HG03469 (cell line): ENCODE results near the gene RPLP2.
A peak's percentile ranks its signal among the peaks of the same experiment; 100 is the strongest.

Experiments
- ATAC-seq: cut with Tn5 transposase; IDR thresholded peaks from one replicate; pipeline ENCODE4 v1.9.1; 2021; ENCODE audit warnings: mild to moderate bottlenecking, moderate library complexity, moderate number of reproducible peaks; ENCODE audit not compliant: unreplicated experiment

RPLP2 gene

DNA sequence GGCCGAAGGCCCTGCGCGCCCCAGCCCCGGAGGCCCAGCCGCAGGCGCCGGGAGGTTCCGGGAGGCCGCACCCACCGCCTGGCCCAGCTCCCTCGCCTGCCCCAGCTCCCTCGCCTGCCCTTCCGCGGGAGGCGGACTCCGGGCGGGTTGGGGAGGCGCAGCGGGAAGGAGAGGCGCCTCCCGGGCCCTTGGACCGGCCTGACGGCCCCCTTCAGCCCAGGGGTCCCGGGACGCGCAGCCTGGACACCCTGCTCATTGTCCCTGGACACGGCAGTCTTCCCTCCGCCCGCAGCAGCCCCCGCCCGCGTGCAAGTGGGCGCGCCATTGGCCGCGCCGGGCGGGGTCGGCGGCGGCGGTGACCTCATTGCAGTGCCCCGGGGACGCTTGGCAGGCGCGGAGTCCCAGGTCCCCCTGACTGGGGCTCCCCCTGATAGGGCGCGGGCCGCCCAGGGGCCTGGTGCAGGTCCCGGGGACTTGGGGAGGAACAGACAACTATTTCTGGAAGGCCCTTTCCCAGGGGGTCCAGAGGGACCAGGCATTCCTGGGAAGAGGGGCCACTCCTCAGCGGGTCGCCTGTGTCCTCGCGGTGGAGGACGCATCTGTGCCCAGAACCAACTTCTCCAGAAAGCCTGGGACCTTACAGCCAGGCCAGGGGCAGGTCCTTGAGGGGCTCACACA lies 23.5 kb downstream of the RPLP2 start:
- ATAC-seq: no peak

- ATAC-seq: no peak
Measured at GRCh38 chr11:833849-834311, 24.1 kb downstream of the RPLP2 start.

DNA sequence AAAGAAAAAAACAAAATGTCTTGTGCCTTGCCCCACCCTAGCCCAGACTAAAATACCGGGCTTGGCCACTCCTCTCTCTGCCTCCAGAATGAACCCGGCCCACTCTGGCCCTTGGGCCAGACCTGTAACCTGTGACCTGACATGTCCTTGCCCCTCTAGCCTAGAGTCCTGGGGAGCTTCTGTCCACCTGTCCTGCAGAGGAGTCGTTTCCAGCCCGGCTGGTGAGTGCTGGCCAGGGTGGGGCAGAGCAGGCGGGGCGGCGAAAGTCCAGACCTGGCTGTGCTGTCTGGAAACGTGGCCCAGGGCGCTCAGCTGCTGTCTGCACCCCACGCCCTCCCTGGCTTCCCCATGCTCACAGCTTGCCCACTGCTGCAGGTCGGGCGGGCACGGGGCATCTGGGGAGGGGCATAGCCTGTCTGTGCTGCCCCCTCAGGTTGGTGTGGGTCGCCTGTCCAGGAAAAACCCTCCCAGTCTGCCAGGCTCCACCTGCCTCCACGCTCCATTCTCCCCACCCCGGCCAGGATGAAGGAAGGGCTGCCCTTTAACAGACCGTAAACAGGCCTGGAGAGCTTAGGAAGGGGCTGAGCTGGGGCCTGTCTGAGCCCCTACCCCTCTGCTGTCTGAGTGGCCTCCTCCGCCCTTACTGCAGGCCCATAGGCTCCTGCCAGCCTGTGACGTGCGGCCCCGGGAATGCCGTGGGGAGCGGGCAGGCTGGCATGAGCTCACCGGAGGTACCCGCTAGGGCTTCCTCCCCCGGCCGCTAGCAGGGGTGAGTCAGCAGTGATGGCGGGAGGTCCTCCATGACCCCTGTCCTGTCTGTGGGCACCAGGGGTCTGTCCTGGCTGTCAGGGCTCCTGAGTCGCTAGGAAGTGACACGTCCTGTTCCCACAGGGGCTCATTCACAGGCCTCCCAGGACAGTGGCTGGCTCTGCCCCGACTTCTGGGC lies 24.9 kb downstream of the RPLP2 start:
- no peak for ATAC-seq

GRCh38 chr11:836274-836673 lies 26.5 kb downstream of the RPLP2 start:
- ATAC-seq: no peak

DNA sequence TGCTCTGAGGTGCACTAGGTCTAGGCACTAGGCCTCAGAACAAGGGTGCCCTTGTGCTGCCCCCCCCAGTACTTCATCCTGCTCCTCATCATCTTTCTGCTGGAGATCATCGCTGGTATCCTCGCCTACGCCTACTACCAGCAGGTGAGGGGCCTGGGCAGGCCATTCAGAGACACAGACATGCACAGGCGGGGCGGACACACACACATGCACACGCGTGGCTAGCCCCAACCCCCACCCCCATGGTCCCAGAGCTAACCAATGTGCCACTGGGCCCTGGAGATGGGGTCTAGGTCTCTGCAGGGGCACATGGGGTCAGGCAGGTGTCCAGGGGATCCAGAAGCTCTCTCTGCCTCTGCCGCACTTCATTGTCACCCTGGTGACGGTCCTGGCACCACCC lies 26.9 kb downstream of the RPLP2 start:
- no peak for ATAC-seq

DNA sequence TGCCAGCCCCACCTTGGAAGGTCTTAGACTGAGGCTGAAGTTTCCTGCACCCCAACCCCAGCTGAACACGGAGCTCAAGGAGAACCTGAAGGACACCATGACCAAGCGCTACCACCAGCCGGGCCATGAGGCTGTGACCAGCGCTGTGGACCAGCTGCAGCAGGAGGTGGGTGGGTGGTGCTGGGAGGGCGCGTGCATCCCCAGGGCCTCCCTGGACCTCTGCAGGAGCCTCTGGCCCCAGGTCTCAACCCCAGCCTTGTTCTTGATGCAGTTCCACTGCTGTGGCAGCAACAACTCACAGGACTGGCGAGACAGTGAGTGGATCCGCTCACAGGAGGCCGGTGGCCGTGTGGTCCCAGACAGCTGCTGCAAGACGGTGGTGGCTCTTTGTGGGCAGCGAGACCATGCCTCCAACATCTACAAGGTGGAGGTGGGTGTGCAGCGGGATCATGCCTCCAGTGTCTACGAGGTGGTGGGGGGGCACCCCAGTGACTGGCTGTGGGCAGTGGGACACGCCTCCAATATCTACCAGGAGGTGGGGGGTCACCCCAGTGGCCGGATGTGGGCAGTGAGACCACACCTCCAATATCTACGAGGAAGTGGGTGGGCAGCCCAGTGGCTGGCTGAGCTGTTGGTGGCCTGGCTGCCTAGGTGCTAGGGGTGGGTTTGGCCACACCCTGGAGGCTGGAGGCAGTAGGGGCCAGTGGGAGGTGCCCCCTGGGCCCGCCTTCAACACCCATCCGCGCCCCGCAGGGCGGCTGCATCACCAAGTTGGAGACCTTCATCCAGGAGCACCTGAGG lies 27.6 kb downstream of the RPLP2 start:
- ATAC-seq: no peak

DNA sequence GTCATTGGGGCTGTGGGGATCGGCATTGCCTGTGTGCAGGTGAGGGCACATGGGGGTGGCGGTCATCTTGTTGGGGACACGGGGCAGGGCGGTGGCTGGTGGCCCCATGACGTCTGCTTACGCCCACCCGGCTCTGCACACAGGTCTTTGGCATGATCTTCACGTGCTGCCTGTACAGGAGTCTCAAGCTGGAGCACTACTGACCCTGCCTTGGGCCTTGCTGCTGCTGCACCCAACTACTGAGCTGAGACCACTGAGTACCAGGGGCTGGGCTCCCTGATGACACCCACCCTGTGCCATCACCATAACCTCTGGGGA lies 28.2 kb downstream of the RPLP2 start:
- ATAC-seq: no peak

DNA sequence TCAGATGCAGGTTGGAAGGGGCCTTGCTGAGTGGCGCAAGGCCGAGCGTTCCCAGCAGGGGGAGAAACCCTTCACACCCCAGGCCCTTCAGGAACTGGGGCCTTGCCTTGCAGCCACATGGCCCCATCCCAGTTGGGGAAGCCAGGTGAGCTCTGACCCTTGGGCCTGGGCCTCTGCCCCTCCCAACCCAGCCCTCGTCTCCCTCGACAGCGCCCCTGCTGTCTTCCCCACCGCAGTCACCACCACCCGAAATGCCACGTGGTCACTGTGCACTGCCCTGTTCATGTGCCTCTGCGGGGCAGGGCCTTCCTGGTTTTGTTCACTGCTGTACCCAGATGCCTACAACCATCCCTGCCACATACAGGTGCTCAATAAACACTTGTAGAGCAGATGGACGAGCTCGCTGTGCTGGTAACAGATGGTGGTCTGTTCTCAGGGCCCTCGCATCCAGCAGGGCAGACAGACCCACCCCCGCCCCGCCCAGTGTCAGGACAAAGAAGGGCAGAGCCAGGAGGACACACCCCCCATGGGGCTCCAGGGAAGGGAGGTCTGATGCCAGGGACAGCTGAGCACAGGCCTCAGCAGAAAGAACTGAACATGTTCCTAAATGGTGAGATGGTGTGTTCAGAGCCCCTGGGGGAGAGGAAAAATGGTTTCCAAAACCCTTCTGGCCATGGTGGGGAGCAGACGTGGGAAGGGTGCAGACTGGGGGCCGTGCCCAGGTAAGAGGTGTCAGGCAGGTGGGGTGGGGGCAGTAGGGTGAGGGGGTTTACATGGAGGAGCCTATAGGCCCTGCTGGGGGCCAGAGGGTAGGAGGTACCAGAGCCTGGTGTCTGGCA lies 28.9 kb downstream of the RPLP2 start:
- ATAC-seq: no peak

DNA sequence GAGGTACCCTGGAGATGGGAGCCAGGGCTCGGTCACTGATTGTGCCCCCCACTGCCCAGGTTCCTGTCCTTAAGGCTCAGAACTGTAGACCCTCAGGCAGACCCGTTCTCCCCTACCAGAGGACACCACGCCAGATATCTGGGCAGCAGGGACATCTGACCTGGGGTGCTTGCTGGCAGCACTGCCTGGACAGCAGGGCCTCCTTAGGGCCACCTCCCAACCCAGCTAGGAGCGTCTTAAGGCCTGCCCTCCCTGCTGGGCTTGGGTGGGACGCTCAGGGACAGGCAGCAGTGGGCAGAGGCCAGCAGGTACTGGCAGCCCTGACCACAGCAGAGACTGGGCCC lies 29.5 kb downstream of the RPLP2 start:
- ATAC-seq: no peak

DNA sequence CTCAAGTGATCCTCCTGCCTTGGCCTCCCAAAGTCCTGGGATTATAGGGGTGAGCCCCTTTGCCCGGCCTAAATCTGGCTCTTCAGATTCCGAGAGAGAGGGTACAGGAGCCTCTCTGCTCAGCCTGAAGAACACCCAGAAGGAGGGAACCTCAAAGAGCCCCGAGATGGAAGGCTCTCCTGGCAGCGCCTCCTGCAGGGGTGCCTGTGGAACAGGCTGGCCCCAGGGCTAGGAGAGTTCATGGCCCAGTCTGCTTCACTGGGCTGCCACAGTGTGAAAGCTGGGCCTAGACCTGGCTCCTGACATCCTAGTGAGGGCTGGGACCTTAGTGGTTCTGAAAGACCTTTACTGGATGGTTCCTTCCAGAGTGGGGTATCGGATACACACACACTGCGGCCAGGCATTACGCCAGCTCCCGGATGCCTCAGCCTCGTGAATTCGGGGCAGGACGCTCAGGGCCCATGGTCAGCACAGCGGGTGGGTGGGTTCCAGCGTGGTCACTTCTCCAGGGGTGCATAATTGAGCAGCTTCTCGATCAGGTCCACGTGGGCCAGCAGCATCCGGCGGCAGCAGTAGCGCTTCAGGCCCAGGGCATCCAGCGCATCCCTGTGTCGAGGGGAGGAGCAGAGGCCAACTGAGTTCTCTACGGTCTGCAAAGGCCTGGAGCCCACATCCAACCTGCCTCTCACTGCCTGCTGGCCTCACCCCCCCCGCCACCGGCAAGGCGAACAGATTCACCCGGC lies 30.3 kb downstream of the RPLP2 start:
- ATAC-seq: no peak

DNA sequence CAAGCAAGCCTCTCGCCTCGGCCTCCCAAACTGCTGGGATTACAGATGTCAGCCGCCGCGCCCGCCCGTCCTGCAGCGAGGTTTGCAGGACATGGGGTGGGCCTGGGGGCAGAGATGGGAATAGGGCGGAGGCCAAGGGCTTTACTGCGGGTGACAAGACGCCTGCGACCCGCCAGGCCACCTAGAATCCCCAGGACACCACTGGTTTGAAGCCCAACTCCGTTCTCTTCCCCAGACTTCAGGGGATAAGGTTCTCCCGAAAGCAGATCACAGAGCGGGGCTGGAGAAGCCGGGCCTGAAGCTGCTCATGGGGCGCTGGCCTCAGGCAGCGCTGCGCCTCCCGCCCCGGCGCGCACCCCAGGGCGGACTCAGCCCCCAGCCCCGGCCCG lies 32.2 kb downstream of the RPLP2 start:
- ATAC-seq: no peak

DNA sequence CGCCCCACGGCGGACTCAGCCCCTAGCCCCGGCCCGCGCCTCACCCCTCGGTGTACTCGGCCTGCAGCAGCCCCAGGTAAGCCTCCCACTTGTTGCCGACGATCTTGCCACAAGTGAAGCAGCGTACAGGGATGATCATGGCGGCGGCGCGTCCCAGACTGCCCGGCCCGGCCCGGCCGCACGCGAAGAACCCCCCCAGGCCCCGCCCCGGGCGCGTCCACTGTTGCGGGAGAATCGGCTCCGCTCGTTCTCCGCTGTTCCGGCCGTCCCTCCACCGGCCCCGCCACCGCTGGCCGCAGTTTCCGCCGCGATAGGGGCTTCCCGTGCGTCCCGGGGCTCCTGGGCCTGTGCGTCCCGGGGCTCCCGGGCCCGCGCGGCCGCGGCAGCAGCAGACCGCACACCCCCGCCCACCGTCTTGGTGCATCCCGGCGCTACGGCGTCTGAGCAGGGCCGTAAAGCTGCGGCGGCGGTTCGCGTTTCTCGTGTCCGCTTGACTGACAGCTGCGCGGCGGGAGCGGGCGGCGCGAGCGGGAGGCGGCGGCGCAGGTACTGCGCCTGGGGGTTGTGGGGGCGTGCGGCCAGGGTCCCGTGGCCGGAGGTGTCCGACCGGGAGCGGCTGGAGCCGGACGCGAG lies 32.7 kb downstream of the RPLP2 start, which contains the start of the genes POLR2L and TSPAN4:
Gene POLR2L (minus strand): TSS at position 160 of the 633 bp plus-strand sequence. CDS start 21 bp downstream, at position 139.
Gene TSPAN4 (plus strand): TSS at position 483 of the 633 bp plus-strand sequence. CDS start 7,453 bp downstream, outside the sequence.
- peak; percentile 30 for ATAC-seq

DNA sequence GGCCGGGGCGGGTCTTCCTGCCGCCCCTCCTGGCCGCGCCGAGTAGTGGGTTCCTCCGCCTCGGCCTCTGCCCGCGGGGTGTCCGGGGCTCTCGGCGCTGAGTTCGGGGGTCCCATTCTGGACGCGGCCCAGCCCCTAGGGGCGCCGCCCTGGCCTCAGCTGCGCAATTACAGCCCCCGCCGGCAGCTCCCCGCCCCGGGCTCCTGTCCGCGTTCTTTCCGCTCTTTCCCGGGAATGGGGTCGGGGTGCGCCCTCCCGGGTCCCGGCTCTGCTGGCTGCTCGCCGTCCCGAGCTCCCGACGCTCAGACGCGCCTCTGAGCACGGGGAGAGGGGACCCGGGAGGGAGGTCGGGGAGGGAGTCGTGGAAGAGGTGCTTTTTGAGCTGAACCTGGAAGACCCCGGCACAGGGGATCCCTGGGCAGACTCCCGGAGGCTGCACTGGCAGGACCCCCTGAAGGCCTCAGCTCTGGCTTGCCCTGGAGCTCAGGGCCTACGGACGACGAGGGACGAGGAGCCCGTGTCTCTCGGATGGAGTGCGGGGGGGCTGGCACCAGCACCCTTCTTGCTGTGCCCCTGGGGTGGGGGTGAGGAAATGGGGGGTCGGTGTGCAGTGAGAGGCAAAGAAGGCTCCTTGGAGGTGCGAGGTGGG lies 33.4 kb downstream of the RPLP2 start:
- ATAC-seq: no peak

DNA sequence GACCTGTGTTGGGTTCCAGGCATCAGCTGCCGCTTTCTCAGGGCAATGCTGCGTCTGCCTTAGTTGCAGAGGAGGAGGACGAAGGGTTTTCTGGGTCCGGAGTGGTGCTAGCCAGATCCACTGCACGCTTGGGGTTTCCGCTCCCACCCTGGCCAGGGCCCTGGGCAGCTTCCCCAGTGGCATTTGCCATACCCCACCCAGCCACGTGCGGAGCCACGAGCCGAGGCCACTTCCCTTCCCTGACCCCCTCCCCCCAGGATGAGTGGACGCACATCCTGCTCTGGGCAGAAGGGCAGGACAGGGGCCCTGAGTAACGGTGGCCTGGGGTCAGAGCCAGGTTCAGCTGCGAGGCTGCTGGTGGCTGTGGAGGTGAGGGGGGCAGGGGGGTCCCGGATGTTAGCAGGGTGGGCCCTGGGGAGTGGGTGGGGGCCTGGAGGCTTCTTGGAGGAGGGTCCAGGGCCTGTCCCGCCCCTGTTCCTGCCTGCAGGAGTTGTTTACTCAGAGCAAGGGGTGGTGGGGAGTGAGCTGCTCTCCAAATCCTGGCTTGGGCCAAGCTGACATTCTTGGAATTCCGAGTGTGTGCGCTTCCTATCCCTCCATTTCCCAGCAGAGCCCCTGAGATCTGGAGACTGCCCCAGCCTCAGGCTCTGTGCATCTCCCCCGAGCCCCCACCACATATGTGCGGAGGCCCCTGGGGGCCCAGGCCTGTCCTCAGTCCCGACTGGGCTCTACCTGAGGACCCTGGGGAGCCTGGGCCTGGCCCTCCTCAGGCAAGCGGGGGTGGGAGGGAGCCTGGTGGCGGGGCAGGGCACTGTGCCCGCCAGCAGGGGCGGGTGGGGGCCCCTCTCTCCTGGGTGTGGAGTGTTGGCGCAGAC lies 34.3 kb downstream of the RPLP2 start:
- ATAC-seq: no peak

DNA sequence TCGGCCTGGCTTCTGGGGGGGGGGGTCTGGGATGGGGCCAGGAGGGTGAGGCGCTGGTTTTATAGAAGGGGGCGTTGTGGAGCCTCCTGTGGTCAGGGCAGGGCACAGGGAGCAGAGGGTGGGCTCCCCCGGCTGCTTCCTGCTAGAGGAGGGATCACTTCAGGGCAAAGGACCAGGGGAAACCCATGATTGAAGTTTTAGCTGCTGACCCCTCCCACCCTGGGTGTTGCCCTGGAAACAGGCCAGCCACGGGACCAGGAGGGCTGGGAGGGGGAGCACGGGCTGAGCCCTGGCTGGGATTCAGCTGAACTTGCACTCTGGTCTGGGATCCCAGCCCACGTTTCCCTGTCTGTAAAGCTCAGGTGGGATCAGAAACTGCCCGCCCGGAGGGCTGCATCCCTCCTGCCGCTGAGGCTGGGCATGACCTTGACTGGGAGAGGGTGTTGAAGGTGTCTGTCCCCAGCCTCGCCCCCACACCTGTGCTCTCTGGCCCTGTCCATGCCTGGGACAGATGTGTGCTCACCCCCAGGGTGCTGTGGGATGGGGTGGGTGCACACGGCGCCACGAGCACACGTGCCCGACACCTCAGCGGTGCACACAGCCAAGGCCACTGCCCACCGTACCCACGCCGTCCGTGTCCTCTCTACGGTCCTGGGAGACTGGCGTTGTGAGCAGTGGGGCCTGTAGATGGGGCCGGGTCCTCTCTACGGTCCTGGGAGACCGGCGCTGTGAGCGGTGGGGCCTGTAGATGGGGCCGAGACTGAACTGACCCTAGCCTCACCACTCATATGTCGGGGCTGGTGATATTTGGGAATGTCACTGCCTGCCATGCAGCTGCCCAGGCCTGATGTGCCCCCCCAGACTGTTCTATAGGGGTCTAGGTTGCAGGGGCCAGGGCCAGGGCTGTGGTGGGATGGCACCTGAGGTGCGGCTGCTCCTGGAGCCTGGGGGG lies 35.2 kb downstream of the RPLP2 start:
- ATAC-seq: no peak

DNA sequence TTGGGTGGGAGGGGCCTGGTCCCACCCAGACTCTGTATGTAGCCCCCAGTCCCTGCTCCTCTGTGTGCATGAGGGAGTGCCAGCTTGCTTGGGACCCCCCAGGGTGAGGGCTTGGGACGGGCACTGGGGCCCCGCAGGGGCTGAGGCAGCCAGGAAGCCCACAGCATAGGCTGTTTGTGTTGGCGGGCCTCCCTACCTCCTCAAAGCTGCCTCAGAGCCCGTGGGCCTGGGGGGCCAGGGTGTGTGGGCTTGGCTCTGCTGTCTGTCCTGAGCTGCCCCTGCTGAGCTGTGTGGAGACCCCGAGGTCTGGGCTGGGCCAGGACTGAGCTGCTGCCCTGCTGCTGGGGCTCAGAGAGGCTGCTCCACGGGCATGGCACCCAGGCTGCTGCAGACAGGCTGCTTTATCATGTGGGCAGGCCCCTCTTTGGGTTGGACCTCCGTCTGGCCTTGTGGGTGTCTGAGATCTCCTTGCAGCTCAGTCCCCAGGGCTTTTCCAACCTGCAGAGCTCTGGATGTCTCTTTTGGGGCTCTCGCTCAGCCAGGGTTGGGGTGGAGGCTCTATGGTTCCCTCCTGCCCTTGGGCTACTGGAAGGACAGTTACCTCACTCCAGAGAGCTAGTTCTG lies 36.2 kb downstream of the RPLP2 start:
- ATAC-seq: no peak
